B cell (primary cell): ENCODE data around the gene CDIPT. TPM values are rescaled to one million over a fixed set of nuclear protein-coding genes. Genes with fewer than 3 reads are reported as not detected.

Source experiments
- ATAC-seq: fragments of 200-7000 bp; cut with Tn5 transposase; one replicate; pipeline ENCODE4 v1.10.0; 2021; ENCODE audit warnings: low read depth, mild to moderate bottlenecking, moderate number of reproducible peaks, moderate library complexity
- CTCF ChIA-PET: fragments of 350-600 bp; sonication (Branson Sonifier 250); formaldehyde crosslinking; loops from one replicate; lab custom pipeline; 2021; ENCODE audit warnings: antibody characterized with exemption, inconsistent platforms; lab: Charles Lee
- POLR2A ChIA-PET: fragments of 350-600 bp; sonication (Branson Sonifier 250); formaldehyde crosslinking; loops from one replicate; lab custom pipeline; 2021; ENCODE audit warnings: antibody characterized with exemption; lab: Charles Lee
- DNase-seq: peaks from one replicate; pipeline ENCODE4 v3.0.0; 2013
- H2AFZ ChIP-seq: 2 replicates; pipeline ENCODE4 v1.6.1; 2012; ENCODE audit warnings: mild to moderate bottlenecking, low read depth, low read length; ENCODE audit not compliant: insufficient read depth, poor library complexity, severe bottlenecking
- H3K27ac ChIP-seq, 2 donors: 1 replicate in 1 of 2; 2 replicates in 1 of 2; pipeline ENCODE4 v1.5.1; 2012 to 2013; ENCODE audit warnings: low read length in 2 of 2, mild to moderate bottlenecking in 2 of 2, moderate library complexity in 1 of 2
- H3K27me3 ChIP-seq, 4 experiments: fragments of 200-600 bp in 1 of 4; sonication (generic) in 1 of 4; replicated peaks in 1 of 4; 1 replicate in 2 of 4; 2 replicates in 2 of 4; pipeline versions ENCODE4 v1.6.1 to v1.7.0; 2013 to 2016; ENCODE audit warnings: low read length in 3 of 4, mild to moderate bottlenecking in 2 of 4, mixed read lengths in 1 of 4, moderate library complexity in 1 of 4; ENCODE audit not compliant: insufficient read depth in 4 of 4, control insufficient read depth in 3 of 4; ENCODE audit errors: control extremely low read depth in 1 of 4
- H3K36me3 ChIP-seq, 2 experiments: replicated peaks in 1 of 2; 1 replicate in 1 of 2; 2 replicates in 1 of 2; pipeline versions ENCODE4 v1.6.1 to v1.7.1; 2013; ENCODE audit warnings: low read length in 1 of 2; ENCODE audit not compliant: insufficient read depth in 2 of 2, control insufficient read depth in 1 of 2; ENCODE audit errors: control extremely low read depth in 1 of 2, extremely low read depth in 1 of 2
- H3K4me1 ChIP-seq, 2 donors: fragments of 200-600 bp in 1 of 2; sonication (generic) in 1 of 2; 1 replicate in 1 of 2; 2 replicates in 1 of 2; pipeline versions ENCODE4 v1.5.1 to v1.6.1; 2013 to 2017; ENCODE audit warnings: low read length in 2 of 2; ENCODE audit not compliant: control insufficient read depth in 2 of 2, insufficient read depth in 2 of 2
- H3K4me2 ChIP-seq: replicated peaks from 2 replicates; pipeline ENCODE3; 2012; ENCODE audit warnings: mild to moderate bottlenecking, low read depth, low read length; ENCODE audit not compliant: poor library complexity, severe bottlenecking
- H3K4me3 ChIP-seq, 5 experiments: fragments of 200-600 bp in 1 of 5; sonication (generic) in 1 of 5; 1 replicate in 3 of 5; 2 replicates in 2 of 5; pipeline versions ENCODE4 v1.5.1 to v1.7.0; 2011 to 2016; ENCODE audit warnings: low read length in 4 of 5, mild to moderate bottlenecking in 4 of 5, low read depth in 2 of 5, control low read depth in 1 of 5, moderate library complexity in 1 of 5; ENCODE audit not compliant: insufficient read depth in 1 of 5; ENCODE audit errors: control extremely low read depth in 1 of 5, extremely low read depth in 1 of 5
- H3K79me2 ChIP-seq: fragments of 200-600 bp; sonication (generic); one replicate; pipeline ENCODE4 v1.6.0; 2016; ENCODE audit warnings: low read length; ENCODE audit not compliant: control insufficient read depth, insufficient read depth
- H3K9ac ChIP-seq: fragments of 200-600 bp; sonication (generic); 2 replicates; pipeline ENCODE4 v1.6.1; 2017; ENCODE audit warnings: mild to moderate bottlenecking, low read length, moderate library complexity
- H3K9me3 ChIP-seq, 3 donors: one replicate each; pipeline versions ENCODE4 v1.6.1 to v1.7.1; 2013; ENCODE audit warnings: low read length in 2 of 3; ENCODE audit not compliant: control insufficient read depth in 2 of 3, insufficient read depth in 1 of 3; ENCODE audit errors: control extremely low read depth in 1 of 3
- H4K20me1 ChIP-seq: 2 replicates; pipeline ENCODE4 v1.6.0; 2012; ENCODE audit warnings: mild to moderate bottlenecking, low read length; ENCODE audit not compliant: insufficient read depth, control insufficient read depth, poor library complexity, severe bottlenecking
- H3K27ac Mint-ChIP-seq: one replicate; pipeline ENCODE4 v1.8.0; 2021; ENCODE audit warnings: mixed read lengths
- H3K27me3 Mint-ChIP-seq: one replicate; pipeline ENCODE4 v1.8.0; 2021; ENCODE audit warnings: mixed read lengths
- H3K4me1 Mint-ChIP-seq: one replicate; pipeline ENCODE4 v1.8.0; 2021; ENCODE audit warnings: mixed read lengths
- H3K4me3 Mint-ChIP-seq: one replicate; pipeline ENCODE4 v1.8.0; 2021; ENCODE audit warnings: mixed read lengths
- H3K9me3 Mint-ChIP-seq: one replicate; pipeline ENCODE4 v1.8.0; 2022; ENCODE audit warnings: mixed read lengths; ENCODE audit not compliant: insufficient read depth
- EZH2 ChIP-seq: IDR thresholded peaks from 2 replicates; pipeline ENCODE4 v1.6.1; 2012; ENCODE audit warnings: borderline replicate concordance, low read depth, mild to moderate bottlenecking, moderate library complexity, low read length; ENCODE audit not compliant: insufficient read depth, poor library complexity, severe bottlenecking
- WGBS: methylation state at CpG from one replicate; pipeline ENCODE4 v1.1.5; 2013; ENCODE audit warnings: missing lambda C conversion rate; ENCODE audit not compliant: insufficient coverage; 5-methylcytosine and 5-hydroxymethylcytosine counted together
- intact Hi-C: fragments of 100-400 bp; cut with micrococcal nuclease; formaldehyde crosslinking; loops from one replicate; pipeline ENCODE4 v1.10.0; 2022
- polyA plus RNA-seq: library from polyadenylated mRNA; depleted of rRNA; stranded (reverse); fragments of >200 nt; gene quantifications from 2 replicates; pipeline ENCODE4 v1.2.3, GENCODE V29; 2012
- total RNA-seq, 2 donors: library from RNA; stranded (reverse); fragments of 120-200 nt in 1 of 2; gene quantifications; 1 replicate in 1 of 2; 2 replicates in 1 of 2; pipeline versions ENCODE4 v1.2.3 to v1.2.4, GENCODE V29; 2013 to 2022
- TF ChIP-seq, protein P1 (sequence below): fragments of 200-600 bp; IDR thresholded peaks from one replicate; pipeline ENCODE4 v1.8.0; 2022; ENCODE audit warnings: antibody characterized with exemption, mild to moderate bottlenecking

CDIPT gene
- total and polyA plus RNA-seq, 2 donors (not counting 1 experiment from before 2014, with no cell fraction given), result 51.2 to 63.3 TPM

DNA sequence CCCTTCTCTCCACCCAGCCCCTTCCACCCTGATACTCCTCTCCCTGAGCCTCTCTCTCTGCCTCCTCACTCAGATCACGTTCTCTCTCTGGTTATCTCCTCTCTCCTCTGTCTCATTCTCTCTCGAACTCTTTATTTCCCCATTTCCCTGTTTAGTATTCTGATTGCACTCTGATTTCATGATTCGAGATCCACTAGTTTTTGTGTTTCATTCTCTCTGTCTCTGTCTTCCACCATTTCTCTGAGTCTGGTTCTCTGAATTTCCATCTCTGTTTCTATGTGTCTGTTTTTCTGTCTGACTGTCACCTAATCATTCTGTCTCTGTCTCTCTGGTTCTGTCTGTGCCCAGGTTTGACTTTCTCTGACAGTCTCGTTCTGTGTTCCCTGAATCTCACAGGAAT, 34.3 kb upstream of the CDIPT start:
- ATAC-seq (no peak), DNase-seq (no peak)
- Mint-ChIP-seq H3K4me3 (no peak overlapping the region), H3K4me1 (peaks cover 3% of the 10 kb centered on the region), H3K9me3 (no peaks in the 10 kb centered on the region), H3K27ac (no peak overlapping the region), H3K27me3 (peaks cover 37% of the 10 kb centered on the region)
- TF ChIP-seq EZH2, result no peak
- TF ChIP-seq, protein P1, sequence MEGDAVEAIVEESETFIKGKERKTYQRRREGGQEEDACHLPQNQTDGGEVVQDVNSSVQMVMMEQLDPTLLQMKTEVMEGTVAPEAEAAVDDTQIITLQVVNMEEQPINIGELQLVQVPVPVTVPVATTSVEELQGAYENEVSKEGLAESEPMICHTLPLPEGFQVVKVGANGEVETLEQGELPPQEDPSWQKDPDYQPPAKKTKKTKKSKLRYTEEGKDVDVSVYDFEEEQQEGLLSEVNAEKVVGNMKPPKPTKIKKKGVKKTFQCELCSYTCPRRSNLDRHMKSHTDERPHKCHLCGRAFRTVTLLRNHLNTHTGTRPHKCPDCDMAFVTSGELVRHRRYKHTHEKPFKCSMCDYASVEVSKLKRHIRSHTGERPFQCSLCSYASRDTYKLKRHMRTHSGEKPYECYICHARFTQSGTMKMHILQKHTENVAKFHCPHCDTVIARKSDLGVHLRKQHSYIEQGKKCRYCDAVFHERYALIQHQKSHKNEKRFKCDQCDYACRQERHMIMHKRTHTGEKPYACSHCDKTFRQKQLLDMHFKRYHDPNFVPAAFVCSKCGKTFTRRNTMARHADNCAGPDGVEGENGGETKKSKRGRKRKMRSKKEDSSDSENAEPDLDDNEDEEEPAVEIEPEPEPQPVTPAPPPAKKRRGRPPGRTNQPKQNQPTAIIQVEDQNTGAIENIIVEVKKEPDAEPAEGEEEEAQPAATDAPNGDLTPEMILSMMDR, result no peak
- Histone ChIP-seq H3K9ac (no peak overlapping the region), H3K9me3 (peaks cover 0 to 22% (median 0%) of the 10 kb centered on the region in 3 donors), H3K36me3 (no peaks in the 10 kb centered on the region), H3K4me1 (peaks cover 15 to 22% of the 10 kb centered on the region in 2 donors), H3K4me3 (no peak overlapping the region), H3K27me3 (peaks cover 0 to 48% (median 25%) of the 10 kb centered on the region in 4 experiments), H4K20me1 (no peaks in the 10 kb centered on the region), H3K79me2 (no peaks in the 10 kb centered on the region), H3K27ac (no peak overlapping the region), H3K4me2 (no peak overlapping the region), H2AFZ (no peak overlapping the region)
- WGBS, result 72% methylated on average over 4 of the region's 4 CpGs
- intact Hi-C loops, result no loop called here
- POLR2A ChIA-PET, result no interaction called here
- CTCF ChIA-PET, result no interaction called here

DNA sequence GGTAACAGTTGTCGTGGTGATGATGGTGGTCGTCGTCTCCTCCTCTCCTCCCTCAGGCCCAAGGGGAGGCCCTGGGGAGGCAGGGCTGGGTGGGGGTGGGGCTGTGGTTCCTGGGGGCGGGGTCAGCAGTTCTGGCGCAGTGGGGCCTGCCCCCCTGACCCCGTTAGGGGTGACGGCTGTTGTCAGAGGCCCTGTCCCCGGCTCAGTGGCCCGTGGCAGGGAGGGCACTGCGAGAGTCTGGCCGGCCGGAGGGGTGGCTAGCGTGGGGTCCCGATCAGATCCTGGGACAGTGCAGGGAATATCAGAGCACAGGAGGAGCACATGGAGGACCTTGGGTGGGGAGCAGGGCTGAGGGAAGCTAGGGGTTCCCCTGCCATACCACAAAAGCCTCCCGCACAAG, 33.8 kb upstream of the CDIPT start:
- ChIA-PET POLR2A (no interaction called here), CTCF (interaction anchor here (0.6 kb wide), 1 partner anchor 93 kb away, joined by 3 read pairs; no protein-coding TSS in a partner anchor)
- WGBS, result 62% methylated on average over 9 of the region's 15 CpGs
- no peaks in the 10 kb centered on the region for H3K36me3 ChIP-seq
- TF ChIP-seq, protein P1, result no peak
- no peak for TF ChIP-seq EZH2
- Mint-ChIP-seq H3K27me3 (peaks cover 35% of the 10 kb centered on the region), H3K4me1 (peaks cover 3% of the 10 kb centered on the region), H3K9me3 (no peaks in the 10 kb centered on the region), H3K27ac (no peak overlapping the region), H3K4me3 (no peak overlapping the region)
- intact Hi-C loops, result no loop called here
- H3K9me3 ChIP-seq, result peaks cover 0 to 22% (median 0%) of the 10 kb centered on the region in 3 donors
- H2AFZ ChIP-seq, result no peak overlapping the region
- no peak overlapping the region for H3K4me3 ChIP-seq
- ATAC-seq (no peak), DNase-seq (no peak)
- no peaks in the 10 kb centered on the region for H3K79me2 ChIP-seq
- H3K4me2 ChIP-seq, result no peak overlapping the region
- peaks cover 0 to 48% (median 25%) of the 10 kb centered on the region in 4 experiments for H3K27me3 ChIP-seq
- no peaks in the 10 kb centered on the region for H4K20me1 ChIP-seq
- H3K27ac ChIP-seq, result no peak overlapping the region
- H3K4me1 ChIP-seq, result peaks cover 15 to 22% of the 10 kb centered on the region in 2 donors
- no peak overlapping the region for H3K9ac ChIP-seq
